Psoas muscle (tissue), 8 donors: ENCODE data around the gene CMTR1. TPM values are rescaled to one million over a fixed set of nuclear protein-coding genes. Genes with fewer than 3 reads are reported as not detected.

Experiments
- ATAC-seq, 4 donors: fragments of 200-7000 bp; cut with Tn5 transposase; one replicate each; pipeline ENCODE4 v1.9.1; 2020; ENCODE audit warnings: moderate library complexity in 3 of 4, mild to moderate bottlenecking in 2 of 4
- DNase-seq, 2 donors: peaks; one replicate each; pipeline ENCODE4 v3.0.0-alpha.2; 2020
- H3K27ac ChIP-seq: fragments of 200-600 bp; one replicate; pipeline ENCODE4 v1.8.0; 2022
- H3K27me3 ChIP-seq, 3 donors: fragments of 200-600 bp in 1 of 3; one replicate each; pipeline versions ENCODE4 v1.6.1 to v1.8.0; 2013 to 2022; ENCODE audit warnings: low read length in 2 of 3, mild to moderate bottlenecking in 2 of 3, moderate library complexity in 1 of 3; ENCODE audit not compliant: insufficient read depth in 3 of 3
- H3K36me3 ChIP-seq, 2 donors: fragments of 200-600 bp in 1 of 2; one replicate each; pipeline versions ENCODE4 v1.6.1 to v1.8.0; 2013 to 2022; ENCODE audit warnings: low read depth in 1 of 2, mild to moderate bottlenecking in 1 of 2, moderate library complexity in 1 of 2; ENCODE audit not compliant: insufficient read depth in 1 of 2
- H3K4me1 ChIP-seq: fragments of 200-600 bp; one replicate; pipeline ENCODE4 v1.8.0; 2022
- H3K4me3 ChIP-seq: fragments of 200-600 bp; one replicate; pipeline ENCODE4 v1.8.0; 2022; ENCODE audit warnings: mild to moderate bottlenecking
- H3K9me3 ChIP-seq: fragments of 200-600 bp; one replicate; pipeline ENCODE4 v1.8.0; 2022
- CTCF ChIP-seq: fragments of 200-600 bp; IDR thresholded peaks from one replicate; pipeline ENCODE4 v1.8.0; 2022; ENCODE audit warnings: antibody characterized with exemption
- WGBS, 3 donors: extraction: QIAGEN DNeasy Blood & Tissue Kit; methylation state at CpG; one replicate each; pipeline versions ENCODE4 v1.1.6 to v1.1.7; 2013; 5-methylcytosine and 5-hydroxymethylcytosine counted together
- intact Hi-C, 2 donors: fragments of 100-400 bp; cut with DNase I; formaldehyde crosslinking; loops; one replicate each; pipeline versions ENCODE4 v1.11.0 to v1.14.2; 2022
- polyA plus RNA-seq, 3 donors: library from polyadenylated mRNA; stranded (reverse); fragments of 200-250 nt; gene quantifications; one replicate each; pipeline ENCODE4 v1.2.3, GENCODE V29; 2013
- total RNA-seq, 4 donors: library from RNA; stranded (reverse); fragmentation: NEBNext Ultra II Directional in 2 of 4; extraction: Animal tissue kit (Norgen Biotek cat#: 25700) in 2 of 4; gene quantifications; one replicate each; pipeline versions ENCODE4 v1.2.1 to v1.2.4, GENCODE V29; 2021 to 2023
- donor health status: healthy with polysubstance abuse.
- donor health status: DM: no; HTN: no; CAD: no; lungs with moderate emphysema.
- donor health status: Bipolar disorder and iron deficiency.
- donor health status: healthy.
- donor health status: DM: yes; HTN: yes; CAD: no.
- donor health status: DM: no; HTN: no; CAD: no.
- donor health status: DM: no; HTN: no; CAD: no.
- donor health status: DM: yes; HTN: yes; CAD: no.

The CMTR1 gene
- total and polyA plus RNA-seq, 7 donors: 8.8 to 29.9 (median 24.4) TPM

- Histone ChIP-seq H3K27me3 (peaks cover 0 to 7% (median 4%) of the 10 kb centered on the region in 3 donors), H3K27ac (no peak overlapping the region), H3K4me3 (no peak overlapping the region), H3K9me3 (no peaks in the 10 kb centered on the region), H3K36me3 (no peaks in the 10 kb centered on the region), H3K4me1 (no peaks in the 10 kb centered on the region)
- WGBS, 3 donors: 62 to 71% (median 68%) methylated on average over 4 of the region's 4 CpGs
- DNase-seq (no peak), ATAC-seq (no peak)
- intact Hi-C loops: no loop called here
- no peak for TF ChIP-seq CTCF
Measured at GRCh38 chr6:37521674-37522073, 88.7 kb downstream of the CMTR1 start.

- Histone ChIP-seq H3K27me3 (peaks cover 0 to 13% (median 2%) of the 10 kb centered on the region in 3 donors), H3K4me1 (no peaks in the 10 kb centered on the region), H3K27ac (no peak overlapping the region), H3K36me3 (no peaks in the 10 kb centered on the region), H3K9me3 (no peaks in the 10 kb centered on the region), H3K4me3 (no peak overlapping the region)
- intact Hi-C loops: no loop called here
- TF ChIP-seq CTCF: no peak
- DNase-seq (no peak), ATAC-seq (no peak)
- WGBS, 3 donors: 82 to 91% (median 82%) methylated on average over 3 of the region's 3 CpGs
Measured at GRCh38 chr6:37522836-37523235, 89.8 kb downstream of the CMTR1 start.

GRCh38 chr6:37523412-37523811 is 90.4 kb downstream of the CMTR1 start:
- DNase-seq (no peak), ATAC-seq (no peak)
- intact Hi-C loops: no loop called here
- WGBS, 3 donors: 65 to 70% (median 70%) methylated on average over 6 to 7 of the region's 7 CpGs
- no peak overlapping the region for H3K4me3 ChIP-seq
- no peak for TF ChIP-seq CTCF
- no peaks in the 10 kb centered on the region for H3K36me3 ChIP-seq
- H3K4me1 ChIP-seq: no peaks in the 10 kb centered on the region
- no peak overlapping the region for H3K27ac ChIP-seq
- peaks cover 0 to 17% (median 2%) of the 10 kb centered on the region in 3 donors for H3K27me3 ChIP-seq
- H3K9me3 ChIP-seq: no peaks in the 10 kb centered on the region

GRCh38 chr6:37524025-37524969 is 91.3 kb downstream of the CMTR1 start:
- no peaks in the 10 kb centered on the region for H3K4me1 ChIP-seq
- no peak overlapping the region for H3K27ac ChIP-seq
- H3K4me3 ChIP-seq: no peak overlapping the region
- intact Hi-C loops: no loop called here
- H3K36me3 ChIP-seq: no peaks in the 10 kb centered on the region
- ATAC-seq (no peak), DNase-seq (no peak)
- WGBS, 3 donors: 64 to 70% (median 67%) methylated on average over 18 to 19 of the region's 19 CpGs
- no peak for TF ChIP-seq CTCF
- H3K9me3 ChIP-seq: no peaks in the 10 kb centered on the region
- H3K27me3 ChIP-seq: peaks cover 0 to 19% (median 2%) of the 10 kb centered on the region in 3 donors
